ENCODE data around the gene SLCO3A1.
A peak's percentile ranks its signal among the peaks of the same experiment; 100 is the strongest.

Gene SLCO3A1

GRCh38 chr15:92049290-92049989 lies 195.9 kb downstream of the SLCO3A1 start:
- no peak for DNase-seq
- TF ChIP-seq CTCF (IDR thresholded peaks at IDR 0.05; ENCODE audit: low read depth, low read length): no peak
- Histone ChIP-seq H3K9me3 (no peaks in the 10 kb centered on the region), H3K27me3 (no peaks in the 10 kb centered on the region), H3K4me1 (peaks cover 6% of the 10 kb centered on the region), H3K4me3 (ENCODE audit: low read depth, low read length) (no peak overlapping the region), H3K36me3 (no peaks in the 10 kb centered on the region)

GRCh38 chr15:92050220-92050898 lies 196.9 kb downstream of the SLCO3A1 start:
- no peaks in the 10 kb centered on the region for H3K36me3 ChIP-seq
- no peak for DNase-seq
- no peak for TF ChIP-seq CTCF (IDR thresholded peaks at IDR 0.05; ENCODE audit: low read depth, low read length)
- H3K4me3 ChIP-seq (ENCODE audit: low read depth, low read length): no peak overlapping the region
- H3K4me1 ChIP-seq: peaks cover 6% of the 10 kb centered on the region
- no peaks in the 10 kb centered on the region for H3K9me3 ChIP-seq
- no peaks in the 10 kb centered on the region for H3K27me3 ChIP-seq

GRCh38 chr15:92051716-92052115 lies 198.2 kb downstream of the SLCO3A1 start:
- no peaks in the 10 kb centered on the region for H3K9me3 ChIP-seq
- no peak for DNase-seq
- H3K36me3 ChIP-seq: no peaks in the 10 kb centered on the region
- H3K4me3 ChIP-seq (ENCODE audit: low read depth, low read length): no peak overlapping the region
- H3K4me1 ChIP-seq: peaks cover 6% of the 10 kb centered on the region
- TF ChIP-seq CTCF (IDR thresholded peaks at IDR 0.05; ENCODE audit: low read depth, low read length): no peak
- no peaks in the 10 kb centered on the region for H3K27me3 ChIP-seq

GRCh38 chr15:92053753-92054316 lies 200.3 kb downstream of the SLCO3A1 start:
- no peak for DNase-seq
- Histone ChIP-seq H3K36me3 (no peaks in the 10 kb centered on the region), H3K4me1 (peaks cover 6% of the 10 kb centered on the region), H3K9me3 (no peaks in the 10 kb centered on the region), H3K27me3 (no peaks in the 10 kb centered on the region), H3K4me3 (ENCODE audit: low read depth, low read length) (no peak overlapping the region)
- TF ChIP-seq CTCF (IDR thresholded peaks at IDR 0.05; ENCODE audit: low read depth, low read length): peak; percentile 63

- no peak for DNase-seq
- no peak overlapping the region for H3K4me3 ChIP-seq (ENCODE audit: low read depth, low read length)
- H3K9me3 ChIP-seq: no peaks in the 10 kb centered on the region
- no peaks in the 10 kb centered on the region for H3K36me3 ChIP-seq
- H3K27me3 ChIP-seq: no peaks in the 10 kb centered on the region; the same call in 1 of the 2 replicates
- TF ChIP-seq CTCF (IDR thresholded peaks at IDR 0.05; ENCODE audit: low read depth, low read length): no peak
- peaks cover 12% of the 10 kb centered on the region for H3K4me1 ChIP-seq
Measured at GRCh38 chr15:92056875-92057274, 203.4 kb downstream of the SLCO3A1 start.
